GM21576 (cell line): ENCODE measurements around the gene GNAI1.
"Not testable (repeated sequence)": the region's sequence is repeated elsewhere in the genome, so short reads cannot be mapped to it uniquely, and the experiment has no call there.

Experiments
- ATAC-seq: cut with Tn5 transposase; IDR thresholded peaks from one replicate; pipeline ENCODE4 v1.9.1; 2021; ENCODE audit warnings: mild to moderate bottlenecking, moderate library complexity; ENCODE audit not compliant: unreplicated experiment

The GNAI1 gene

GRCh38 chr7:80154656-80155333, 20.2 kb downstream of the GNAI1 start:
- ATAC-seq: no peak

- no peak for ATAC-seq
These were observed 20.7 kb downstream of the GNAI1 start for GRCh38 chr7:80155374-80155773.

- ATAC-seq: not testable (repeated sequence)
These were observed 23.1 kb downstream of the GNAI1 start for GRCh38 chr7:80157770-80158169.

DNA sequence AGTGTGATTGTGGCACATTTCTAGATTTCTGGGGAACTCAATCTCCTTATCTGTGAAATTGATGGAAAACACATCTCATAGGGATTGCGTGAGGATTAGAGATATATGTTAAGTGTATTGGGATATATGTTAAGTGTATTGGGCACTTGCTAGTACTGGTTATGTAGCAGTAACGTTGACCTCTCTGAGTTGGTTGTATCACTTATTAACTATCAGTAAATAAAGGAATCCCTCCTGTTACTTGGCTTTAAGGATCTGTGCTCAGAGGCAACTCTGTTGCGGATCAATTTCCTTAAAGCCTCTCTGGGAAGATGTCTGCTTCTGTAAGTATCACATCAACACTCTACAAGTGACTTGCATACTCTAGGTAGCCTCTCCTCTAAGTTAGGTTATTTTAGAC, 25.2 kb downstream of the GNAI1 start:
- ATAC-seq: no peak

GRCh38 chr7:80161466-80161865, 26.8 kb downstream of the GNAI1 start:
- no peak for ATAC-seq

DNA sequence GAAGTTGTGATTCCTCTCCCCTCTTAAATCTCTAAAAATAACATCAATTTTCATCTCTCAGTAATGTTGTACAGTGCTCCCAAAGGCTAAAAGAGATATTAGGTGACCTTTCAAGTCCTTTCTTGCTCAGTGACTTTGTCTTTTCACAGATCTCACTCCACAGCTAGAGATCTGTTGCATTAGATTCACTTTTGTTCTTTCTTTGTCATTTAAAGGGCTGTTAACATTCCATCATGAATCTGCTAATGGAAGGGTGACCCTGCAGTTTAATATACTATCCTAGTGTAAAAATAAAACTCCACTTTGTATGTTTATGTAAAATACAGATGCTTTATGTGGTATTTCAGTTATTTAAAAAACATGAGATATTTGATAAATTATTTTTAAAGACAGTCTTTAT, 30.5 kb downstream of the GNAI1 start:
- no peak for ATAC-seq

DNA sequence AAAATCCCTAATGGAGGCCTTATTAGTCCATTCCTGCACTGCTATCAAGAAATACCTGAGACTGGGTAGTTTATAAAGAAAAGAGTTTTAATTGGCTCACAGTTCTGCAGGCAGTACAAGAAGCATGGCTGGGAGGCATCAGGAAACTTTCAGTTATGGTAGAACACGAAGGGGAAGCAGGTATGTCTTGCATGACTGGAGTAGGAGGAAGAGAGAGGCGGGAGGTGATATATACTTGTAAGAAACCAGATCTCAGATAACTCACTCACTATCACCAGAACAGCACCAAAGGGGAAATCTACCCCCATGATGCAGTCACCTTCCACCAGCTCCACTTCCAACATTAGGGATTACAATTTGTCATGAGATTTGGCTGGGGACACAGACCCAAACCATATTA, 35.8 kb downstream of the GNAI1 start:
- no peak for ATAC-seq

DNA sequence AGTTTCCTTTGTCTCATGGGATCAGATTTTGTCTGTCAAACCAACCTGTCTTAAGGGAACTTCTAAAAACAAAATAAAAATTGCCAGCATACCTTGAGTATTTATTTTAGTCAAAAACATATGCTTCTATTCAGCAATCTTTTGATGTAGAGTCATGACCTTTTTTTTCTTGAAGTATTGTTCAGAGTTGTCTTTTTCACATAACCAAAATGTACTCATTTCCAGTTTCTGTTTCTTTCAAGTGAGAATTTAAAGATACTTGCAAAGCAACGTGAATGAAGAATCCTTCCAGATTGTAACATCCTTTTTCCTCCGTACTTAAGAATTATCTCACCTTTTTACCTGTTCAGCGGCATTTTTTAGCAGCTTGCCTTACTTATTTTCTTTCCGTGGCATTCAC, 37.8 kb downstream of the GNAI1 start:
- no peak for ATAC-seq

- no peak for ATAC-seq
These were observed 41.1 kb downstream of the GNAI1 start for GRCh38 chr7:80175744-80176143.

DNA sequence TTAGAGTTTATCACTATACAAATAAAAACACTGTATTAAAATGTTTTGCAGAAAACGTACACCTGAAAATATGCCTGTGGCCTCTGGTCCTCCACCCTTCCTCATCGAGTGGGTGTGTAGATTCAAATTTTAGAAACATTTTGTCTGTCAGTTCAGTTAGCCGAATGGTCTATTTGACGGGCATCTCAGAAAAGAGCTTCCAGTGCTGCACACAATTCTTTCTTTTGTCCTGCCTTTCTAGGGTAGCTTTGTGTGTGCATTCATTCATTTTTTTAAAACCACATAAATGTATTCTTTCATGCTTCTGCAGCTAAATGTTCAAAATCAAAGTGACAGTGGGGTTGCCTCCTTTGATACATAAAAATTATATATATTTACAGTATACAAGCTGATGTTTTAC, 46.8 kb downstream of the GNAI1 start:
- no peak for ATAC-seq

DNA sequence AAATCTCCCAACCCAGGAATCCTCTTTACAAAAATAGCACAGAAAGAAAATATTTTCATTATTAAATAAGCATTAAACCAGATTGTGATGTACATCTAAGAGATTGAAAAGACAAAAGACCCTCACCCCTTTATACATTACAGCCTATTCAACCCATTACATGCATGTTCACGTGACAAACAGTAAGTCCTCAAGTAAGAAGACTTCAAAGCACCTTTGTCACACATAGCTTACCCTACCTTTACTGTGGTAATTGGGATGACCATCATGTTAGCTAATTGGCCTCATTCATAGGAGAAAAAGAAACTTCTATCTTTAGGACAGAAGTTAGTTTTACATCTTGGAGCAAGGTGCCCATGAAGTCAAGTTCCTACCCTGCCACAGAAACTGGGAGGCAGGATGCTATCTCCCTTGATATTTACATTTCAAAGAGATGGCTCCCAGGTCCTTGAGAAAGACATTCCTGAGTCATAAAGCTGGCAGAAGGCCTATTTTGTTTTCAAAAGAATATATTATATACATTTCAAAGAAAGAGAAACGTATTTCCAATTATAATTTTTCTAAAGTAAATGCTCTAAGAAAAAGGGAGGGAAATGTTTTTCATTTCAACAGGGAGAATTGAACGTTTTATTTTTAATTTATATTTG, 48.1 kb downstream of the GNAI1 start:
- ATAC-seq: no peak

DNA sequence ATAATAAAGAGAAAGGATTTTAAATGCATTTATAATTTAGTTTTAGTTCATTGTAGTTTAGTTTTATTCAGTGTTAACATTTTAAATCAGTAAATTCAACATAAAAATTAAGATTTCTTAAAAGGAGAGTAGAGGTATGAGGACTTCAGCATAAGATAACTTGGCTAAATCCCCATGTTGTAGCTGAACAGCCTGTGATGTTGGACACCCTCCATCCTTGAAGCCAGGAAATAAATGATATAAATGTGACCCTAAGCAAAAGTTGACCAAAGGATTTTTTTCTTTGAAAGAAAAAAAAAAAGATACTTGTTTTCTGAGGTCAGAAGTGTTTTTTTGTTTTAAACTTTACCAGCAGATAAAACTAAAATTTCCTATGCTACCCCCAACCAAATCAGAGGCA, 48.7 kb downstream of the GNAI1 start:
- no peak for ATAC-seq

DNA sequence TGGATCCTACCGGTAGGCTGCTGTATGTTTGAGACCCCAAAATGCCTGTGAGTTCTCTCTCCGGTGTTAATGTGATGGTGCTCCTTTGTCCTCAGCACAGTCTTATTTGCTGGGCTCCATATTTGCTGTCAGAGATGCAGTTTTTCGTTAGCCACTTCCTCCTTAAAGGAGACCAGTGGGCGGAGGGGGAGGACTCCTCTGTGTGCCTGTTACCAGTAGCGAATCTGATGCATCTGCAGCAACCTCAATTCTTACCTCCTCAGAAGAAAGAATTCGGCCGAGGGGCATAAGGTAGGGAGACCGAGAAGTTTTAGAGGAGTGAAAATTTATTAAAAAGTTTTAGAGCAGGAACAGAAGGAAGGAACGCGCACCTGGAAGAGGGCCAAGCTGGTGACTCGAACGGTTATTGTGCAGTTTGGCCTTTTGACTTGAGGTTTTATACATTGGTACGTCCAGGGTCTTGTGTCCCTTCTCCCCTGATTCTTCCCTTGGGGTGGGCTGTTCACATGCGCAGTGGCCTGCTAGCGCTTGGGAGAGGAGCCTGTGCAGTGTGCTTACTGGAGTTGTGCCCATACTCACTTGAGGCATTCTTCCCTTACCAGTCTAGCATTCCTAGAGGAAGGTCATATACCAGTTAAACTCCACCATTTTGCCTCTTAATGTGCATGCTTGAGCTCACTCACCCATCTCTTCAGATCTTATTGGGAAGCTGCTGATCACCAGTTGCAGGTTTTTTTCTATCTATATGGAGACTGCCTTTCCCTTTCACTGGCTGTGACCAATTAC, 49.5 kb downstream of the GNAI1 start:
- ATAC-seq: no peak

DNA sequence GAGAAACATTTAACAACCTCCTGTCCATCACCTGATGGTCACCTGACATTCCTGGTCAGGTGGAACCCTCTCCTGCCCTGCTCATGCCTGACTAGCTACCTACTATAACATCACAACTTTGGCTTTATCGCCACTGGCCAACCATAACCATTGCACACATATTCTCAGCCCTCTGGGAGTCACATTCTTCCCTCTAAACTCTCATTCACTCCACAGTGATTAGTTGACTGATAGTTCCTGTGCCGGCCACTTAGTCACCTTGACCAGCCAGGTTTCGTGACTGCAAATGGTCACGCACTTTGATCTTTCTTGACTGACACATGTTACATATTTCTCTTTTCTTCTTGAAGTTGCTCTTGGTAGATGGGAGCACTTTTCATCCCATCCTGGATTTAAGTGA, 50.1 kb downstream of the GNAI1 start:
- ATAC-seq: no peak

- no peak for ATAC-seq
These were observed 50.9 kb downstream of the GNAI1 start for GRCh38 chr7:80185571-80185970.

- no peak for ATAC-seq
These were observed 52.1 kb downstream of the GNAI1 start for GRCh38 chr7:80186721-80187120.

GRCh38 chr7:80187279-80187678, 52.6 kb downstream of the GNAI1 start:
- no peak for ATAC-seq

GRCh38 chr7:80187727-80188126, 53.1 kb downstream of the GNAI1 start:
- ATAC-seq: no peak

GRCh38 chr7:80189638-80190037, 55.0 kb downstream of the GNAI1 start:
- ATAC-seq: no peak

- no peak for ATAC-seq
These were observed 63.0 kb downstream of the GNAI1 start for GRCh38 chr7:80197627-80198026.

GRCh38 chr7:80199051-80199450, 64.4 kb downstream of the GNAI1 start:
- ATAC-seq: no peak

GRCh38 chr7:80204454-80204853, 69.8 kb downstream of the GNAI1 start:
- ATAC-seq: no peak
